HG03135 (cell line): ENCODE data around the gene AUTS2.

Source experiments
- ATAC-seq: cut with Tn5 transposase; IDR thresholded peaks from one replicate; pipeline ENCODE4 v1.9.1; 2021; ENCODE audit warnings: mild to moderate bottlenecking, moderate library complexity; ENCODE audit not compliant: unreplicated experiment

AUTS2 gene

DNA sequence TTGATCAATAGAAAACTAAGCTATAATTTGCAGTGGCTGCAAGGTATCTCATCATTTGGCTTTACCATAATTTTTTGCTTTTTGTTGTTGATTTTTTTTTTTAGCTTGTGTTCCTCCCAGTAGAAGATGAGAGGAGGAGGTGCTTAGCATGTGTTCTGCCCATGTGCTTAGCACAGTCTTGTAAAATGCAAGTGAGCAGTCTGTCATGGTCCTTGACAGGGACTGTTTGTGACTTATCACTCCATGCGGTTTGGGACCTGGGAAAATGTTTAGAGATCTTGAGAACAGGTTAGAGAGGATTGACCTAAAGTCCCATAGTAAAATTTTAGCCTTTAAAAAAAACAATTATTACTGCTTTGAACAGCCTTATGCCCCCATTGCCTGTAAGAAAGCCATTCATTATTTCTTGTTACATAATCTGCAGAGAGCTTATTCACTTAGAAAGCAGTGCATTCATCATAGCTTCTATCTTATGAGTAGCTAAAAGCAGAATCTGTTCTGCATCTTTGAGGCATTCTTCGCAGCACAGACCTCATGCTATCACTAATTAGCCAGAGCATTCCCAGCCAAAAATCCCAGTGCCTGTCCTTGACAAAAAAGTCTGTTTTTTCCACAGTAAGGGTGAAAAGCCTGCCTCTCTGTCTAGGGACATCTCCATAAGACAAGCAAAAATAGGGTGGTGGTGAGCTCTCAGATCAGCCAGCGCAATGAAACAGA, 784.9 kb downstream of the AUTS2 start:
- no peak for ATAC-seq

DNA sequence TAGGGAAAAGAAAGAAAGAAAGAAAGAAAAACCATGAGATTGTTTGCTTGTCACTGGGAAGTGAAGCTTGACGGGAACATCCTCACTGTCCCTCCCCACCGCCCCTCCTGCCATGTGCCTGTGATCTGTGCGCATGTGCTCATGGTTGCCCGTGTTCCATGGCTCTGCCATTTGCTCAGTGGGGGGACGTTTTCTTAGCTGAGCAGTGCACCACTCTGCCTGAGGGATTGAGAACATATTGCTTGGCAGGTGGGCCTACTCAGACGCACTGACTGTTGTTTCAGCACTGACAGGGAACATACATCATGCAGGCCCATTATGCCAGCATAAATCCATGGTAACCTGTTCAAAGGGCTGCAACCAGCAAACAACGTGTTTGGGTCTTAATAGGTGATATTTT, 785.7 kb downstream of the AUTS2 start:
- ATAC-seq = no peak

DNA sequence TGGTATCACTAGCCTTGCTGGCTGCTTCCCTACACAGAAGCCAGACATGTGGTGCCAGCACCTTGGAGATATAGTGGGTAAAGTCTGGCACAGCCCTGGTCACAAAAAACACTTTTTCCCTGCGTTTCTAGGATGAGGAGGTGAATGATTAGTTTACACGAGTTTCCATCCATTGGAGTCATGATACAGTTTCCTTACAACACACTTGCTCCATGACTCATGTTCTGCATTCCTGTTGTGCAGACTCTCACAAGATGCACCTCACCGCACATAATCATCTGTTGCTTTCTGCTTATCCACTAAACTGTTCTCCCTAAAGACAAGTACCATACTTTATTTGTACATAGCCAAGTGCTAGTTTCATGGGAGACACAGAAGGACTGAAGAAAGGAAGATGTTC, 786.6 kb downstream of the AUTS2 start:
- ATAC-seq = no peak

DNA sequence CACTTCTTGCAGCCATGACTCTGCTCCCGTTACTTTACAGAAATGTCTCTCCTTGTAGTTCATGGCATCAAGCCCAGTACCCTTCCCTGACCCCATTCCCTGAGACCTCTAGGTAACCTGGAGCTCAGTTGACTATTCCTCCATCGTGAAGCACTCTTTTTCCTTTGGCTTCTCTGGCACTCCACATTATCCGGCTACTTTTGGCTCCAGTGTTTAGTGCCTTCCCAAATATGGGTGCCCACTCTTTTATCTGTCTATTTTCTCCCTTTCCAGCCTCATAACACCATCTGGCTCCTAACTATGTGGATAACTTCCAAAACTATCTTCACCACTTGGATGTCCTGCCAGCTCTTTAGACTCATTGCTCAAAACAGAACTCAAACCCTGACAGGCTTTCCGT, 788.9 kb downstream of the AUTS2 start:
- ATAC-seq = no peak

DNA sequence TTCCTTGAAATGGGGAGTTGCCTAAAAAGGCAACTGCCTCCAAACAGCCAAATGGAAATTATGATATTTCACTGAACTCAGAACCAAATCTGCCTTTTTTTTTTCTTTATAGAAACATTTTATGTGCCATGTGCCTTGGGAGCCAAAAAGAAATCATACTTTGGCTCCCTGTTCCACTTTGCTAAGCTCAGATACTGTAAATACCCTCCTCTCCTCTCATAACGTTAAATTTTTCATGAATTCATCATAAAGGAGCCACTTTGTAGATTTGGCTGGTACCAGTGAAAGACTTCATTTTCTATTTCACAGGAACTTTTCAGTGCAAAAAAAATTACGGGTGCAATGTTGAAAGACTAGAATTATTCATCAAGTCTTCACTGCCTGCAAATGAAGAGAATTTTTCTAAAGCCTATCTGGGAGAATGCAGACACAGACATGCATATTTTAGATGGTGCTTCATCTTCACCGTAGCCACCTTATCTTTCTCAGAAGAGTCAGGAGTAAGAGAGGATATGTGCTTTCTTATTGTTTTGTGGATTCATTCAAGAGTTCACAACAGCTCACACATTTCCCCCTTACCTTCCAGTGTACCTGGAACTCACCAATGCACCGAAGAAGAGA, 791.4 kb downstream of the AUTS2 start:
- no peak for ATAC-seq

DNA sequence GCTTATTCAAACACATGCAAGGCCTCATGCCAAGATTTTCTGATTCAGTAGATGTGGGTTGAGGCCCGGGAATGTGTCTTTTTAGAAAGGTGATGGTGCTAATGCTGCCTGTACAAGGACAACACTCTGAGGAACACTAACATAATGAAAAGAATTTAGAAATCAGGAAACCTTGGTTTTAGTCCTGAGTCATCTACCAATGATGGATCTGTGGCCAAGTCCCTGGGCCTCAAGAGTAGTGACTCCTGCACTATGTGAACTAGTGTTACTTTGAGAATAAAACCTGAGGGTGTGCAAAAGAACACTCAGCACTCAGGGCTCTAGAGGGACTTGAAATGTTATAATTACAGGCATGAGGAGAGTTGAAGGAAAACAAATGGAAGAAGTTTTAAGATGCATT, 792.0 kb downstream of the AUTS2 start:
- ATAC-seq = no peak

DNA sequence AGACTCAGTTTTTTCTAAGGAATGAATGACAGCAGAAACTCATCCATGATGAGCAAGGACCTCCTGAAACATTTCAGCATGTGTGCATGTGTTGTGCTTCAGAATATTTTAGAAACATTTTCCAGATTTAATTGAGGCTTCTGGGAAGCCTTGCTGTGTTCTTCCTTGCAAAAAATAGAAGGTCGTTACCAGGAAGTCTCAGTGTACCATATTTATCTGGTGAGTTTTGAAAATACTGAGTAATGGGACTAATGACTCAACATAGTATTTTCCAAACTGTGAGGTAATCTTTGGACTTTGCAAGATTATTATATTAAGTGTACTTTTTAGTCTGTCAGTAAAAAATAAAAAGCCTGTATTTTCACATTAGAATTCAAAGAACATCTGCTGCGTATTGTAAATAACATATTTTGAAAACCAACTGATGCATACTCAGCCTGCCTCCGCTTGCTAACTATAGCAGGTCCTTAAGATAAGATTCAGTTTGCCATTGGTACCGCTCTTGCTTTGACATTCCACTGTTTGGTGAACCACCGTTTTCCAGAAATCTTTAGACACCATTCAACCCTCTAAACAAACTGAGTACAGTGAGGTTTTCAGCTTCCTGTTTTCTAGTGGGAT, 794.1 kb downstream of the AUTS2 start:
- ATAC-seq = no peak

DNA sequence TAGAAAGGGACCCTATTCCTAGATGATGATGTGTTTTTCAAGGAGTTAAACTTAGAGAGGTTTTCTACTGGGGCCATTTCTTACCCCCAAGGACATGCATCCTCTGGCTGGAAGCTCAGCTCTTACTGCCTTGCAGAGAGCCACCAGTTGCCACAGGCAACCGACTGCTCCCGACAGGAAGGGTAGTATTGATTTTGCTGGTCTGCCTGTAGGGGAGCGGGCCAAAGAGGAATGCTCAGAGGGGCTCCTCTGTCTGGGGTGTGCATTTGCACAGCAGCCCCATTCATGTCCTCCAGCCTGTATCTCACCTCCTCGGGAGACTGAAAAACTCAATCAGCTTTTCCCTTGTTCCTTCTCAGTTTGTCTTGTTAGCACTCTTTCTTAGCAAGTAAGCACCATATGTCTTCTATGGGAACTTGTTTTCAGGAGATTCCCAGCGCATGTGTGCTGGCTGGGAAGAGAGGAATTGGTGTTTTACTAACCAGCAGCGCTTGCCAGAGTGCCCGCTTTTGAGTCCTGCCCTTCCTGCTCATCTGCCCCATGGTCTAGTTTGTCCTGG, 794.7 kb downstream of the AUTS2 start:
- ATAC-seq = no peak

DNA sequence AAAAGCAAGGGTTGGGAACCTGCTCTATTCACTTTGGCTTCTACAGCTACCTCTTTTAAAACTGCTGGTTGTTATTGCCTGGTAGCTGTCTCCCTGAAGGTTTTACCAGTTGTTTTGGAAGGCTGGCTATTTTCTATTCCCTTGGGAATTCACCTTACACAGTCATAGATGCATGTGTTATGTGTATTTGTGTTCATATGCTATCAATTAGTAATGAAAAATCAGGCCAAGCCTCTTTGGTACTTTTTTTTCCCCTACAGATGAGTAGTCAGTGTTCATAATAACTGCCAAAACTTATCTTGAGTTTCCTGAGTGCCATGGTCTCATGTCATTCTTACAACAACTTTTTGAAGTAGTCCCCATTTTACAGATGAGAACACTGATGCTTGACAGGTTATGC, 795.7 kb downstream of the AUTS2 start:
- ATAC-seq = no peak

DNA sequence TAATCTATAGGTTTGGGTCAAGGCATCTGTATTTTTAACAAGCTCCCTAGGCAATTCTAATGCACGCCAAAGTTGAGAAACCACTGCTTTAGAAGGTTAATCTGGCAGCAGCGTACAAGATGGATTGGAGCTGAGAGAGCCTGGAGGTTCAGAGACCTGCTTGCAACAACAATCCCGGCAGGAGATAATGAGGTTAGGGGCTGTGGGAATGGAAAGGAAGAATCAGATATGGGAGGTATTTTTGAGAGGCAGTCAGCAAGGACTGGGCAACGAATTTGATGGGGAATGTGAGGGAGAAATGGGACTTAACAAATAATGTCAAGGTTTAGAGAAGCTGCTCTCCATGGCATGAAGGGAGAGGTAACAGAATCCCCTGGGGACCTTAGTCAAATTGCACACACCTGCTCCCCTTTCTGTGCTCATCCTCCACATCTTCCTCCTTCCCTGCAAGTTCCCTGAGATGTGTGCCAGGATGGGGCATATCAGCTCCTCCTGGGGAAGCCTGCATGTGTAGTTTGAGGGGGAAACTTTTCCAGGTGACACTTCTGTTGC, 802.6 kb downstream of the AUTS2 start:
- no peak for ATAC-seq

DNA sequence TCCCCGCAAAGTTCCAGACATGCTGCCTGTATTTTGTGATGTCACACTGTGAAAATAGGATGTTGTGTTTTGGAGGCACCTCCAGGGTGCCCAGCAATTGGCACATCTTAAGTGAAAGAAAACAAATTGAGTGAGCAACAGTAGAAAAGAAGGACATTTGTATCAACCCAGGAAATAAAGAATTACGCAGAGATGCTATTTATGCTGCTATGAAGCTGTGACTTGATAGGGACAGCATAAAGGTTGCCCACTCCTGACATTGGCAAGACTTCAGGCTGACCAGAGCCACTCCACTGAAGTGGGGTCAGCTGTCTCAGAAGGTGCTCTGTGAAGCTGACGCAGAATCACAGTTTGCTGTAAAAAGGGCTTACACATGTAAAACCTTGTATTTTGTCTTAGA, 803.8 kb downstream of the AUTS2 start:
- ATAC-seq = no peak

DNA sequence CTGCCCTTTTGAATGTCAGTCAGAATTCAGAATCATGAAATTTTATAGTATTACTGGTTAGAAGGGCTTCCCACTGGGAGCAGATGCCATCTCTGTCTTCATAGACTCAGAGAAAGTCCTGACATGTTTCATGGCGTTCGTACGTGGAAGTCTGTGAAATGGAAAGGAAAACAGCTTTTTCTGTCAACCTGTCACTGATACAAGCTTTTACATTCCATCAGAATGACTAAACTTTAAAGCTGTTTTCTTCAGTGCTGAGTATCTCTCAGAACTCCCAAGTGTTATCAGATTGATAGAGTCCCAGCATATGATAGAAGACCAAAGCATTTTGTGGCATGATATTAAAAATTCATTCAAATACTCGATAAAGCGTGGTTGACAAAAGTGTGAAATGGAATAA, 807.0 kb downstream of the AUTS2 start:
- no peak for ATAC-seq

DNA sequence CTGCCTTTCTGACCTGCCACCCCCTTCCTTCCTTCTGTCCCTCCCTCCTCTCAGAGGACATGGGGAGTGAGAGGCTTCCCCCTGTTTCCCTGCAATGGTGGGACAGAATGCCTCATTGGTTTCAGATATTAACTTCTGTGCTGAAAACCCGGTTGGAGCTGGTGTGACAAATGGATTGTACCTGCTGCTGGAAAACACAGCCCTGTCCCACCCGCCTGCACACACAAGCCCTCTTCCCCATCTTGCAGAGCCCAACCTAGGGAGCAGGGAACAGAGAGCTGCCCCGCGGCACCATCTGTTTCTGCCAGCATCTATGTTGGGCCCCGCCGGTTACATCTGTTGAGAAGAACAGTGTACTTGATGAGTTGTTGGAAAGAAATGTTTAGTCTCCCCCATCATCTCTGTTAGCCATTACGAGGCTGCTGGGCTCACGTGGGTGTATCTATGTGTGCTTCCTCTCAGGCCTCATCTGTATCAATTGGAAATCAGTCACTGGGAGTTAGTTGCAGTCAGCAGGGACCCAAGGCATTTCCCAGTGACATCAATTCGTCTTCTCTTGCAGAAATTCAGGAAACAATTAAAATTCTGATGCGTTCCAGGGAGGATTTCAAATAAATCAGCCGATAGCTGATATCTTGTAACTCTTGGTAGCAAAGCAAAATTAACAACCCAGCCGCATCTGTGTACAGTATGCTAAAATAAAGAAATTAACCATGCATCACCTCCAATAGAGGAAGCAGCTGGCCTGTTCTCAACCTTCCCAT, 808.1 kb downstream of the AUTS2 start:
- ATAC-seq = no peak

DNA sequence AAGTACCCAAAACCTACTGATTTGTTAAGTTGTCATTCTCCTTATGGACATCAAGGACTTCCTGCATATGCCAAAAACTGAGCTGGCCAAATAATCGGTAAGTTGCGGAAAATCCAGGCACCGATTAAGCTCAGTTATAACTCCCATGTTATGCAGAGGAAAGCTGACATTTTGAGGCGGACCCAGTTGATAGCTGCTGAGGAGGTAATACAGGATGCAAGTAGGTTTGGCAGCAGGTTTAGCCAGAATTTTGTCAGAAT, 808.6 kb downstream of the AUTS2 start:
- no peak for ATAC-seq

DNA sequence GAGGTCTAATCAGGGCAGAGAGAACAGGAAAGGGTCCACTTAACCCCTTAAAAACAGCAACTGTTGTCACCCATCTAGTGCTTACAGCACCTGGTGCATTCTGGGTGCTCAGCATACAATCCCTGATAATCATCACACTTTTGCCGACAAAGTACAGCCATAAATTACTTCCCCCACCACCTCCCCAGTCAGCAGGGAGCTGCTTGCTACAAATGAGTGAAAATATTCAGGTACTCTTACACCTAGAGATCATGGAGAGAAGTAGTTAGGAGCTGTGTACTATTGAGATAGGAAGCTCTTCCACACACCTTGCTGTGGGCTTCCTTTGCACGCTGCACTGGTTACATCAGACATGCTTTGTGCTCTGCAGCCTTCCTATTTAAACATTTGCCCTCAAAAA, 810.2 kb downstream of the AUTS2 start:
- ATAC-seq = no peak

DNA sequence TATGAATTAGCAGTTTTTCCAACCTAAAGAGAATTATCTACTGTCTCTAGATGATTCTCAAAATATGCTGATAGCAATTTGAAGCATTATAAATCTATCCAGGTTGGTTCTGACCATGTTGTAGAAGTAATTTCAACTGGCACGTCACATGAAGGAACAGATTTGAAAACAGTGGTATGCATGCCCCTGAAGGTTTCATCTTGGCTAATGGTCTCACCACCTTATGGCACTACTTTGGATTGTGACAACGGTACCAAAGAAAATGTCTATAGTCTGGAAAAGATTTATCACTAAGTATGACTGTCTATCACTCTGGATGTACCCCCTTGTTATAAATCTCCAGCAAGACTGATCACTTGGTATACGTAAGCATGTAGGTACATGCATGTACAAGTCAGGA, 810.6 kb downstream of the AUTS2 start:
- ATAC-seq = no peak

DNA sequence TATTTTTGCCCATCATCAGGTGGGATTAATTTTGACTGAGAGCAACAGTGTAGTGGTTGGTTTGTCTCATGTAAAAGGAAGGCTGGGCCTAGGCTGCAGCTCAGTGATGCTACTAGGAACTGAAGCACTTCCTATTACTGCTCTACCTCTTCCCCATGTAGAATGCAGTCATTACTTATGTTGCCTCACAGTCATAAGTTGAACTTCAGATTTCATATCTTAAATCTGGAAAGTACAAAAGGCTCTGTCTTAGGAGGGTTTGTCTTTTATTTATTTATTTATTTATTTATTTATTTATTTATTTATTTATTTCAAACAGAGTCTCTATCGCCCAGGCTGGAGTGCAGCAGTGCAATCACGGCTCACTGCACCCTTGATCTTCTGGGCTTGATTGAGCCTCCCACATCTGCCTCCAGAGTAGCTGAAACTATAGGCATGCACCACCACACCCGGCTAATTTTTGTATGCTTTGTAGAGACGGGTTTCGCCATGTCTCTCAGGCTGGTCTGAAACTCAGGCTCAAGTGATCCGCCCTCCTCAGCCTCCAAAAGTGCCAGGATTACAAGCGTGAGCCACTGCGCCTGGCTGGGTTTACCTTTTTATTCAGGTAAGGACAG, 812.0 kb downstream of the AUTS2 start:
- ATAC-seq = no peak

DNA sequence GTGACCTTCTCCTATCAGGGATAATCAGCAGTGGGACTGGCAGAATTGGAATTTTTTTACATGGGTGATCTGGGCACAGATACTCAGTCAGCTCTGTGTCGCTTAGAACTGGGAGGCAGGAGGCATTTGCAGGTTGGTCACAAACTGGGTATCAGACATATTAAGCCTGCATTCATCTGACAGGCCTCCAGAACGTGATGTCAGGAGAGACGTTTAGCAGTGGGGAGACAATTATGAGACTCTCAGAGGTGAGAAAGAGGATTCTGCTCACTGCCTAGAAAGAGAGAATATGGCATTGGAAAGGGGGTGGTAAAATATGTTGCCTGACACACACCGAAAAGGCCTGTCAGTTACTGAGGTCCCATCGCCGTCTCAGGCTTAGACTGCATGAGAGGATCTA, 816.1 kb downstream of the AUTS2 start:
- ATAC-seq = no peak

DNA sequence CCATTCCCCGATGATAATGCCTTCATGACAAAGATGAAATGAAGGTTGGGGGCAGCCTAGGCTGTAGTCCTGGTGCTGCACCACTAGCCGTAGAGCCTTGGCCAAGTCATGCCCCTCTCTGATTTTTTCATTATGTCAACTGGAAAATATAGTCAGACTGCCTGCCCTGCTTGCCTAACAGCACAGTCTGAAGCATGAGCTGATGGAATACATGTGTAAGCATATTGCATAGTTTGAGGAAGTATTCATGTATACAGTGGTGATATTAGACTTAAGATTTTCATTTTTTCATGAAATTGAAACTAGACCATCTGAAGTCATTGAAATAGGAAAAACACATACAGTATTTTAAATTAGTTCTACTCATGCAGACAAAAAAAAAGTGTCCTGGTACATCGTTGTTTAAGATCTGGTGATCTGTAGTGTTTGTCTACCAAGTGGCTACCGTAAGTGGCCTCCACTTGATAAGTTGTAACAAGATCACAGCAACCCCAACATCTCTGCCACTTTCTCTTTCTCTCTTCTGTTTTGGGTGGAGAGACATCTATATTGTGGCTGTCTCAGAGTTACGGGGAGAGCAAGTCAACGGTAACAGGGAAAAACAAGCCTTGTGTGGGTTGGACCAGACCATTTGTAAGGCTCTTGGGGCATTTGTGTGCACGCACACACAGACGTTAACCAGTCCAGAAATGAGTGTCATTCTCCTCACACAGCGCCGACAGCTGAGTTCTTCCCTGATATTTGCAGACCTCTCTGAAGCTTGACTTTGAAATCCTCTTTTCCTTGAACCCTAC, 817.1 kb downstream of the AUTS2 start:
- no peak for ATAC-seq

DNA sequence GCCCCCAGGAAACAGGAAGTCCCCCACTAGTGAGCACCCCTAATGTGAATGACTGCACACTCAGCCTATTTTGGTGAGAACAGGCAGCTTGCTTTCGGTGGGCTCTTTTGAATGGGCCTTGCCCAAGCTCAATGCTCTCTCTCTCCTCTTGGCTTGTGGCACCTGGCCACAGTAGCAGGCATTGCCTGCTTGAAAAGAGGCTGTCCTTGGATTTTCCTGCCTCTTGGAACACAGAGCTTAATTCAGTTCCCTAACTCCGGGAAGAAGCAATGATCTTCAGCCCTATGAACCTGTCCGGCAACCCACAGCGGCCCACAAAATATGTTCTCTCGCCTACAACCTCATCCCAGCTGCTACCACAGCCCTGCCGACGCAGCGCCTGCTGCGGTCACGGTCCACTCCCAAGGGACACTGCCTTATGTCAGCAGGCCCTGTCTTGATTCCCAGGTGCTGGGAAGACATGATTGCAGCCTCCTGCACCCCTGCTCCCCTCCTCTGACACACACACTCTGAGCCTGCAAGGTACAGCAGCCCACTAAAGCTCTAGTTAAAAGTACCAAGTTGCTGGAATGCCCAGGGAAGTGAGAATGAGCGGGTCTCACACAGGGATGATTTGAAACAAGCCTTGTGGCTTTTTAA, 818.2 kb downstream of the AUTS2 start:
- ATAC-seq = no peak
